ENCODE results near the gene POLR3E. TPM values are rescaled to one million over a fixed set of nuclear protein-coding genes. Genes with fewer than 3 reads are reported as not detected.

POLR3E gene
- total RNA-seq, 1 experiment from 2014 or later = 73.5 TPM

DNA sequence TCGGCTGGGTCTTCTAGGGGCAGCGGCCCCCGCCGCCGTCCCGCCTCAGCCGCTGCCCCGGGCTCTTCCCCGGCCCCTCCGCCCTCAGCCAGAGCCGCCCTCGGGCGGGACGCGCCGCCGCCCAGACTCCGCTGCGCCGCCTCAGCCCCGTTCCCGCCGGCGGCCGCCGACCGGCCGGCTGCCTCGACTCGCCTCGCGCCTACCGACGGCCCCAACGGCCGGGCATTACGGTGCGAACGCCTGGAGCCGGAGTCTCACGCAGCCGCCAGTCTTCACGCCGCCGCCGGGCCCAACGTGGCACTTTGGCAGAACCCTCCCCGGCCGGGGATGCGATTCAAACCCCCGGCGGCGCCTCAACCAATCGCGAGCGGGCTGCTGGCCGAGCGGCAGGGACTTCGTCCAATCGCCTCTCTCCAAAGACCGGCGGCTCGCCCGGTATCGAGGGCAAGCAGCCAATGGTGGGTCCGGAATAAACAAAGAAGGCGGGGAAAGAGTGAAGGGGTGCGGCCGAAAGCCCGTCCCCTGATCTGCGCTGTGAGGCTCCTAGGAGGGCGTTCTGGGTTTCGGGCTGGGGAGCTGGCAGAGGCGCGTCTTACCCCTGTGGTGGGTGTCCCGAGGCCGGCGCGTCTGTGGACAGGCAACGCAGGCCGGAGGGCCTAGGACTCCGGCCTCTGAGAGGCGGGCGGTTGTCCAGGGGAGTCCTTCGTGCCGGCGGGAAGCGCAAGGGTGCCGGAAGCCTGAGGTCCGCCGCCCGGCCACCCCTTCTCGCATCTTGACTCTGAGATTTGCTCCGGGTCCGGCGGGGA is 77.3 kb downstream of the POLR3E start, which contains the start of gene CDR2 (continued):
- TF ChIP-seq, protein P1, sequence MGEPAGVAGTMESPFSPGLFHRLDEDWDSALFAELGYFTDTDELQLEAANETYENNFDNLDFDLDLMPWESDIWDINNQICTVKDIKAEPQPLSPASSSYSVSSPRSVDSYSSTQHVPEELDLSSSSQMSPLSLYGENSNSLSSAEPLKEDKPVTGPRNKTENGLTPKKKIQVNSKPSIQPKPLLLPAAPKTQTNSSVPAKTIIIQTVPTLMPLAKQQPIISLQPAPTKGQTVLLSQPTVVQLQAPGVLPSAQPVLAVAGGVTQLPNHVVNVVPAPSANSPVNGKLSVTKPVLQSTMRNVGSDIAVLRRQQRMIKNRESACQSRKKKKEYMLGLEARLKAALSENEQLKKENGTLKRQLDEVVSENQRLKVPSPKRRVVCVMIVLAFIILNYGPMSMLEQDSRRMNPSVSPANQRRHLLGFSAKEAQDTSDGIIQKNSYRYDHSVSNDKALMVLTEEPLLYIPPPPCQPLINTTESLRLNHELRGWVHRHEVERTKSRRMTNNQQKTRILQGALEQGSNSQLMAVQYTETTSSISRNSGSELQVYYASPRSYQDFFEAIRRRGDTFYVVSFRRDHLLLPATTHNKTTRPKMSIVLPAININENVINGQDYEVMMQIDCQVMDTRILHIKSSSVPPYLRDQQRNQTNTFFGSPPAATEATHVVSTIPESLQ (CRISPR knock-in tag; IDR thresholded peaks at IDR 0.05) = no peak
- TF ChIP-seq, protein P2, sequence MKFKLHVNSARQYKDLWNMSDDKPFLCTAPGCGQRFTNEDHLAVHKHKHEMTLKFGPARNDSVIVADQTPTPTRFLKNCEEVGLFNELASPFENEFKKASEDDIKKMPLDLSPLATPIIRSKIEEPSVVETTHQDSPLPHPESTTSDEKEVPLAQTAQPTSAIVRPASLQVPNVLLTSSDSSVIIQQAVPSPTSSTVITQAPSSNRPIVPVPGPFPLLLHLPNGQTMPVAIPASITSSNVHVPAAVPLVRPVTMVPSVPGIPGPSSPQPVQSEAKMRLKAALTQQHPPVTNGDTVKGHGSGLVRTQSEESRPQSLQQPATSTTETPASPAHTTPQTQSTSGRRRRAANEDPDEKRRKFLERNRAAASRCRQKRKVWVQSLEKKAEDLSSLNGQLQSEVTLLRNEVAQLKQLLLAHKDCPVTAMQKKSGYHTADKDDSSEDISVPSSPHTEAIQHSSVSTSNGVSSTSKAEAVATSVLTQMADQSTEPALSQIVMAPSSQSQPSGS (CRISPR knock-in tag; IDR thresholded peaks at IDR 0.05; ENCODE audit: borderline replicate concordance, low read depth) = no peak
- TF ChIP-seq, protein P3, sequence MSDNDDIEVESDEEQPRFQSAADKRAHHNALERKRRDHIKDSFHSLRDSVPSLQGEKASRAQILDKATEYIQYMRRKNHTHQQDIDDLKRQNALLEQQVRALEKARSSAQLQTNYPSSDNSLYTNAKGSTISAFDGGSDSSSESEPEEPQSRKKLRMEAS (CRISPR knock-in tag; IDR thresholded peaks at IDR 0.05) = peak; percentile 48; the same call in 1 of the 2 replicates
- TF ChIP-seq ZNF671 (CRISPR knock-in tag; IDR thresholded peaks at IDR 0.05) (no peak), ZNF423 (CRISPR knock-in tag; IDR thresholded peaks at IDR 0.05) (no peak), NFATC4 (CRISPR knock-in tag; IDR thresholded peaks at IDR 0.05) (no peak), FOXK1 (CRISPR knock-in tag; IDR thresholded peaks at IDR 0.05) (no peak; the same call in 1 of the 2 replicates), ESRRA (CRISPR knock-in tag; IDR thresholded peaks at IDR 0.05; ENCODE audit: borderline replicate concordance) (no peak), NFYB (CRISPR knock-in tag; conservative IDR thresholded peaks at IDR 0.05; ENCODE audit: low read depth) (peak; percentile 91), ZNF263 (CRISPR knock-in tag; IDR thresholded peaks at IDR 0.05; ENCODE audit: low read depth) (no peak), KAT7 (CRISPR knock-in tag; IDR thresholded peaks at IDR 0.05; ENCODE audit: borderline replicate concordance) (0 out of 2 replicates have a peak, but pooled peaks have one; percentile 42)
- TF ChIP-seq, protein P4, sequence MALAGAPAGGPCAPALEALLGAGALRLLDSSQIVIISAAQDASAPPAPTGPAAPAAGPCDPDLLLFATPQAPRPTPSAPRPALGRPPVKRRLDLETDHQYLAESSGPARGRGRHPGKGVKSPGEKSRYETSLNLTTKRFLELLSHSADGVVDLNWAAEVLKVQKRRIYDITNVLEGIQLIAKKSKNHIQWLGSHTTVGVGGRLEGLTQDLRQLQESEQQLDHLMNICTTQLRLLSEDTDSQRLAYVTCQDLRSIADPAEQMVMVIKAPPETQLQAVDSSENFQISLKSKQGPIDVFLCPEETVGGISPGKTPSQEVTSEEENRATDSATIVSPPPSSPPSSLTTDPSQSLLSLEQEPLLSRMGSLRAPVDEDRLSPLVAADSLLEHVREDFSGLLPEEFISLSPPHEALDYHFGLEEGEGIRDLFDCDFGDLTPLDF (CRISPR knock-in tag; IDR thresholded peaks at IDR 0.05) = no peak
- TF ChIP-seq, protein P5, sequence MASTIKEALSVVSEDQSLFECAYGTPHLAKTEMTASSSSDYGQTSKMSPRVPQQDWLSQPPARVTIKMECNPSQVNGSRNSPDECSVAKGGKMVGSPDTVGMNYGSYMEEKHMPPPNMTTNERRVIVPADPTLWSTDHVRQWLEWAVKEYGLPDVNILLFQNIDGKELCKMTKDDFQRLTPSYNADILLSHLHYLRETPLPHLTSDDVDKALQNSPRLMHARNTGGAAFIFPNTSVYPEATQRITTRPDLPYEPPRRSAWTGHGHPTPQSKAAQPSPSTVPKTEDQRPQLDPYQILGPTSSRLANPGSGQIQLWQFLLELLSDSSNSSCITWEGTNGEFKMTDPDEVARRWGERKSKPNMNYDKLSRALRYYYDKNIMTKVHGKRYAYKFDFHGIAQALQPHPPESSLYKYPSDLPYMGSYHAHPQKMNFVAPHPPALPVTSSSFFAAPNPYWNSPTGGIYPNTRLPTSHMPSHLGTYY (CRISPR knock-in tag; IDR thresholded peaks at IDR 0.05) = no peak
- TF ChIP-seq, protein P6, sequence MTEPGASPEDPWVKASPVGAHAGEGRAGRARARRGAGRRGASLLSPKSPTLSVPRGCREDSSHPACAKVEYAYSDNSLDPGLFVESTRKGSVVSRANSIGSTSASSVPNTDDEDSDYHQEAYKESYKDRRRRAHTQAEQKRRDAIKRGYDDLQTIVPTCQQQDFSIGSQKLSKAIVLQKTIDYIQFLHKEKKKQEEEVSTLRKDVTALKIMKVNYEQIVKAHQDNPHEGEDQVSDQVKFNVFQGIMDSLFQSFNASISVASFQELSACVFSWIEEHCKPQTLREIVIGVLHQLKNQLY (CRISPR knock-in tag; IDR thresholded peaks at IDR 0.05) = no peak

DNA sequence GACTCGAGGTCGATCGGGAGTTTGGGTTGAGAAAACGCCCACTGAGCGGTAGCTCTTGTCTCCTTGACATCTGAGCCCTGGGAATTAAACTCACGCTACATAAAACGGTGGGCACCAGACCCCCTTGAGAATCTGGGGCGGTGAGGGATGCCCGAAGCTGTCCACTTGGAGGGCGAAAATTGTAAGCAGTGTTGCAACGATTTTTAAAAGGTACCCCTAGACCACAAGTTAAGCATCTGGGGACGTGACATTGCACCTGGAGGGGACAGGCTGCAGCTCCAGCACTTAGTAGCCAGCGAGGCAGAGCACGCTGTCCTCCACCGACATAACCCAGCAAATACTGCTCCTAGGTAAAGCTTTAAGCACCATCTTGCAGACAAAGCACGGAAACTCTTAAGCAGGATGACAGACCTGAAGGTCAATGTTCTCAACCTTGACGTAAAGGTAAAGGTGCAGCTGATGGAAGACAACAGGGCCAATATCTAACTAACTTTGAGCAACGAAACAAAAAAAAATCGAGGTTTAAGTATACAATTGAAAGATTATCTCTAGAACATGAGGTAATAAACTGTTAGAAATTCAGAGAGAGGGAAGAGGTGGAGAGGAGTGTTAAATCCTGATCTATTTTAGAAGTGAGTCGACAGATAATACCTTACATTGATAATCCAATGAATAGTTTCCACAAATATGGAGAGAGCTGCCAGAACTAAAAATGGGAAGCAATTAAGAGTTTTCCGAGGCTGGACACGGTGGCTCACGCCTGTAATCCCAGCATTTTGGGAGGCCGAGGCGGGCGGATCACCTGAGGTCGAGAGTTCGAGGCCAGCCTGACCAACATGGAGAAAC is 78.1 kb downstream of the POLR3E start:
- Mint-ChIP-seq H3K27me3 (ENCODE audit: low read depth) (peaks cover 16% of the 10 kb centered on the region), H3K9me3 (no peaks in the 10 kb centered on the region), H3K27ac (peak overlapping the region; percentile 92), H3K4me3 (peak overlapping the region; percentile 90), H3K36me3 (peaks cover 7% of the 10 kb centered on the region), H3K4me1 (peaks cover 46% of the 10 kb centered on the region)
- DNase-seq (ENCODE audit: low spot score) (no peak), ATAC-seq (peak; percentile 3; the same call in 1 of the 2 replicates)
- TF ChIP-seq ETV6 (CRISPR knock-in tag; IDR thresholded peaks at IDR 0.05) (peak; percentile 50; the same call in 1 of the 2 replicates), OVOL2 (CRISPR knock-in tag; IDR thresholded peaks at IDR 0.05; ENCODE audit: borderline replicate concordance) (no peak)
- POLR2A ChIA-PET = interaction anchor here (0.8 to 1.5 kb wide), 2 partner anchors 11 to 1217 kb away, joined by 3 to 12 read pairs; partner anchors contain the start of gene LDAF1
- CTCF ChIA-PET = interaction anchor here (0.8 to 1.0 kb wide), 2 partner anchors 54 to 1216 kb away, joined by 3 to 6 read pairs; no protein-coding TSS in a partner anchor

Data from WTC11 (cell line).